ENCODE measurements around the gene CTH. TPM values are rescaled to one million over a fixed set of nuclear protein-coding genes. Genes with fewer than 3 reads are reported as not detected.

CTH gene
- total and polyA plus RNA-seq, 2 donors from 2014 or later = 6.5 to 7.5 TPM

- H3K9me3 ChIP-seq (ENCODE audit: control insufficient read depth in 2 of 3, insufficient read depth in 1 of 3, low read length in 3 of 3) = no peaks in the 10 kb centered on the region
- H3K4me1 ChIP-seq (ENCODE audit: control insufficient read depth in 2 of 3, insufficient read depth in 2 of 3, low read depth in 1 of 3, low read length in 3 of 3) = no peaks in the 10 kb centered on the region
- no peaks in the 10 kb centered on the region for H3K27me3 ChIP-seq (ENCODE audit: control insufficient read depth, insufficient read depth, low read length)
- H3K9ac ChIP-seq (ENCODE audit: low read length in 3 of 3) = no peak overlapping the region
- no peak overlapping the region for H3K4me3 ChIP-seq (ENCODE audit: low read length in 3 of 3)
- intact Hi-C loops (cut with DNase I) = no loop called here
- H3K27ac ChIP-seq (ENCODE audit: low read depth in 2 of 2, low read length in 2 of 2) = no peak overlapping the region
- no peak for FAIRE-seq
- no peaks in the 10 kb centered on the region for H3K36me3 ChIP-seq (ENCODE audit: control insufficient read depth in 2 of 3, insufficient read depth in 3 of 3, low read length in 3 of 3)
- TF ChIP-seq, protein P1, sequence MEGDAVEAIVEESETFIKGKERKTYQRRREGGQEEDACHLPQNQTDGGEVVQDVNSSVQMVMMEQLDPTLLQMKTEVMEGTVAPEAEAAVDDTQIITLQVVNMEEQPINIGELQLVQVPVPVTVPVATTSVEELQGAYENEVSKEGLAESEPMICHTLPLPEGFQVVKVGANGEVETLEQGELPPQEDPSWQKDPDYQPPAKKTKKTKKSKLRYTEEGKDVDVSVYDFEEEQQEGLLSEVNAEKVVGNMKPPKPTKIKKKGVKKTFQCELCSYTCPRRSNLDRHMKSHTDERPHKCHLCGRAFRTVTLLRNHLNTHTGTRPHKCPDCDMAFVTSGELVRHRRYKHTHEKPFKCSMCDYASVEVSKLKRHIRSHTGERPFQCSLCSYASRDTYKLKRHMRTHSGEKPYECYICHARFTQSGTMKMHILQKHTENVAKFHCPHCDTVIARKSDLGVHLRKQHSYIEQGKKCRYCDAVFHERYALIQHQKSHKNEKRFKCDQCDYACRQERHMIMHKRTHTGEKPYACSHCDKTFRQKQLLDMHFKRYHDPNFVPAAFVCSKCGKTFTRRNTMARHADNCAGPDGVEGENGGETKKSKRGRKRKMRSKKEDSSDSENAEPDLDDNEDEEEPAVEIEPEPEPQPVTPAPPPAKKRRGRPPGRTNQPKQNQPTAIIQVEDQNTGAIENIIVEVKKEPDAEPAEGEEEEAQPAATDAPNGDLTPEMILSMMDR (IDR thresholded peaks at IDR 0.05; ENCODE audit: borderline replicate concordance, extremely low read depth, insufficient read depth) = no peak
- DNase-seq = no peak
Measured at GRCh38 chr1:70485624-70486023, 74.6 kb downstream of the CTH start.

DNA sequence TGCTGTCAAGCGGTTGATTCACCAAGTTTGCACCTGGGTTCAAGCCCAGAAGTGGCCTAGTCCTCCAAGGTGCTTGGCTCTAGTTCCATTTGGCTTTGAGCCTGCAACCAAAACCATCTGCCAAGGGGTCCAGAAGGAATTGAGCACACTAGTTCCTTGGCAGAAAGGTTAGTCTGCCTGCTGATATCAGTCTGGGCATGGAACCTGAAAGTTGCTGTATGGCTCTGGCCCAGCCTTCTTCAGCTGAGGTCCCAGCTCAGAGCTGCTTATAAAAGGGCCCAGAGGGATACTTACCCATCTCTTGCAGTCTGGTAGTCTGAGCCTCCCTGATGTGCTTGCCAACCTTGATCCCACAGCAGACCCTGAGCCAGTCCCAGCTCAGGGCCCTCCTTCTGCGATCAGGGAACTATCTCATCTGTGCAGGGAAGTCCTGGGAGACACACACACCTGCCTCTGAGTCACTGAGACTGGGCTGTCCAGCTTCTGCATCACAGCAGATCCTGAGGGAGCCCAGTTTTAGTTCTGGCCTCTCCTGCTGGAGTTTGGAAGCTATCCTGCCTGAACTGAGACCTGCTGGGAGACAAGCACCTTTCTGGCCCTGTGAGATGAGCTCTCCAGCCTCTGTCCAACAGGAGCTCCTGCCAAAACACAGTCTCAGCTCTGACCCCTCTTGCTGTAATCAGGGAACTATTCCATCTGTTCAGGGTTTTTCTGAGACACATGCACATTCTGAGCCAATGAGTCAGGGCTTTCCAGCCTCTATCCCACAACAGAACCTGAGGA is 75.8 kb downstream of the CTH start:
- H3K4me1 ChIP-seq (ENCODE audit: control insufficient read depth in 2 of 3, insufficient read depth in 2 of 3, low read depth in 1 of 3, low read length in 3 of 3) = no peaks in the 10 kb centered on the region
- intact Hi-C loops (cut with DNase I) = no loop called here
- no peak overlapping the region for H3K9ac ChIP-seq (ENCODE audit: low read length in 3 of 3)
- no peaks in the 10 kb centered on the region for H3K36me3 ChIP-seq (ENCODE audit: control insufficient read depth in 2 of 3, insufficient read depth in 3 of 3, low read length in 3 of 3)
- no peaks in the 10 kb centered on the region for H3K27me3 ChIP-seq (ENCODE audit: control insufficient read depth, insufficient read depth, low read length)
- TF ChIP-seq, protein P1 (IDR thresholded peaks at IDR 0.05; ENCODE audit: borderline replicate concordance, extremely low read depth, insufficient read depth) = no peak
- H3K9me3 ChIP-seq (ENCODE audit: control insufficient read depth in 2 of 3, insufficient read depth in 1 of 3, low read length in 3 of 3) = no peaks in the 10 kb centered on the region
- H3K4me3 ChIP-seq (ENCODE audit: low read length in 3 of 3) = no peak overlapping the region
- FAIRE-seq (no peak), DNase-seq (no peak)
- H3K27ac ChIP-seq (ENCODE audit: low read depth in 2 of 2, low read length in 2 of 2) = no peak overlapping the region

- H3K9ac ChIP-seq (ENCODE audit: low read length in 3 of 3) = no peak overlapping the region
- FAIRE-seq = no peak
- TF ChIP-seq, protein P1 (IDR thresholded peaks at IDR 0.05; ENCODE audit: borderline replicate concordance, extremely low read depth, insufficient read depth) = no peak
- DNase-seq = no peak
- intact Hi-C loops (cut with DNase I) = no loop called here
- H3K27me3 ChIP-seq (ENCODE audit: control insufficient read depth, insufficient read depth, low read length) = no peaks in the 10 kb centered on the region
- no peak overlapping the region for H3K27ac ChIP-seq (ENCODE audit: low read depth in 2 of 2, low read length in 2 of 2)
- H3K4me1 ChIP-seq (ENCODE audit: control insufficient read depth in 2 of 3, insufficient read depth in 2 of 3, low read depth in 1 of 3, low read length in 3 of 3) = no peaks in the 10 kb centered on the region
- no peak overlapping the region for H3K4me3 ChIP-seq (ENCODE audit: low read length in 3 of 3)
- no peaks in the 10 kb centered on the region for H3K9me3 ChIP-seq (ENCODE audit: control insufficient read depth in 2 of 3, insufficient read depth in 1 of 3, low read length in 3 of 3)
- no peaks in the 10 kb centered on the region for H3K36me3 ChIP-seq (ENCODE audit: control insufficient read depth in 2 of 3, insufficient read depth in 3 of 3, low read length in 3 of 3)
Measured at GRCh38 chr1:70487459-70487815, 76.4 kb downstream of the CTH start.

Measured in kidney (tissue), 14 donors.